ENCODE data around the gene CAMK2B.

- no peak for TF ChIP-seq CTCF (IDR thresholded peaks at IDR 0.05)
- TF ChIP-seq EZH2phosphoT487 (IDR thresholded peaks at IDR 0.05): no peak
These were observed 7.1 kb downstream of the CAMK2B start for GRCh38 chr7:44318332-44318731.
